ENCODE data around the gene TMEM184B. TPM values are rescaled to one million over a fixed set of nuclear protein-coding genes. Genes with fewer than 3 reads are reported as not detected.

Gene TMEM184B
- total and polyA plus RNA-seq, 10 donors = 5.0 to 105 (median 45.1) TPM

GRCh38 chr22:38172832-38173640 lies 99.8 kb downstream of the TMEM184B start:
- Histone ChIP-seq H3K36me3 (peaks cover 0 to 16% (median 4%) of the 10 kb centered on the region in 6 donors), H3K4me3 (no peak overlapping the region), H3K4me1 (peaks cover 19 to 58% (median 47%) of the 10 kb centered on the region in 6 donors), H3K27ac (peak overlapping the region in 4 of 8 donors; percentile 19 to 47 (median 38)), H3K9me3 (no peaks in the 10 kb centered on the region), H3K27me3 (replicated peaks in 1 of 7) (no peaks in the 10 kb centered on the region)
- TF ChIP-seq POLR2A (IDR thresholded peaks at IDR 0.05) = no peak
- no peak for TF ChIP-seq CTCF (IDR thresholded peaks at IDR 0.05 in 8 of 11, conservative IDR thresholded peaks at IDR 0.05 in 3 of 11)
- peak; percentile 80 to 94 (median 91) for TF ChIP-seq POLR2AphosphoS5 (IDR thresholded peaks at IDR 0.05)
- peak; percentile 84 for DNase-seq
- WGBS, 5 donors = 37 to 49% (median 43%) methylated on average over 13 to 16 of the region's 16 CpGs
- intact Hi-C loops (cut with DNase I; ENCODE audit: low total_unique reads) = no loop called here

GRCh38 chr22:38171927-38172831 lies 100.6 kb downstream of the TMEM184B start:
- 71 to 79% (median 77%) methylated on average over 16 of the region's 16 CpGs for WGBS, 5 donors
- no peaks in the 10 kb centered on the region for H3K9me3 ChIP-seq
- peaks cover 18 to 49% (median 42%) of the 10 kb centered on the region in 6 donors for H3K4me1 ChIP-seq
- H3K36me3 ChIP-seq = peaks cover 0 to 25% (median 8%) of the 10 kb centered on the region in 6 donors
- H3K27me3 ChIP-seq (replicated peaks in 1 of 7) = no peaks in the 10 kb centered on the region
- TF ChIP-seq POLR2AphosphoS5 (IDR thresholded peaks at IDR 0.05) (no peak), POLR2A (IDR thresholded peaks at IDR 0.05) (no peak)
- intact Hi-C loops (cut with DNase I; ENCODE audit: low total_unique reads) = no loop called here
- no peak for DNase-seq
- no peak overlapping the region for H3K4me3 ChIP-seq
- H3K27ac ChIP-seq = peak overlapping the region in 4 of 8 donors; percentile 19 to 47 (median 38)

GRCh38 chr22:38170469-38170868 lies 102.3 kb downstream of the TMEM184B start:
- DNase-seq = no peak
- Histone ChIP-seq H3K4me1 (peaks cover 2 to 42% (median 25%) of the 10 kb centered on the region in 6 donors), H3K4me3 (no peak overlapping the region), H3K9me3 (no peaks in the 10 kb centered on the region), H3K36me3 (peaks cover 0 to 37% (median 8%) of the 10 kb centered on the region in 6 donors), H3K27me3 (replicated peaks in 1 of 7) (no peaks in the 10 kb centered on the region), H3K27ac (no peak overlapping the region)
- WGBS, 5 donors = 92 to 100% (median 99%) methylated on average over 5 of the region's 5 CpGs
- TF ChIP-seq CTCF (IDR thresholded peaks at IDR 0.05 in 8 of 11, conservative IDR thresholded peaks at IDR 0.05 in 3 of 11) = no peak
- no peak for TF ChIP-seq POLR2AphosphoS5 (IDR thresholded peaks at IDR 0.05)
- TF ChIP-seq POLR2A (IDR thresholded peaks at IDR 0.05) = no peak
- intact Hi-C loops (cut with DNase I; ENCODE audit: low total_unique reads) = no loop called here

Small RNA genes lying within 50 kb of the gene (small RNA-seq; reads per million reads assigned to genes)
- gene RF00017 (0 reads per million in 4 donors), gene RN7SL704P (0 reads per million in 4 donors)

Other genes with a start within 250 kb of the TMEM184B start
- gene PICK1, start 215.6 kb downstream of the TMEM184B start, total RNA-seq = 10 to 100 TPM; 14.9 to 34.2 (median 31.9) TPM
- gene PICK1, start 215.6 kb downstream of the TMEM184B start, polyA plus RNA-seq = 10 to 100 TPM; 16.4 to 29.3 (median 20.3) TPM
- gene SLC16A8, start 188.8 kb downstream of the TMEM184B start, total RNA-seq = under 1 TPM in 3 of 7 donors, not detected in 4; 0.30 to 0.77 (median 0.60) TPM
- 1 to 10 TPM in 1 of 3 donors, under 1 TPM in 2; 0.22 to 1.2 (median 0.97) TPM for gene SLC16A8, start 188.8 kb downstream of the TMEM184B start, polyA plus RNA-seq
- 1 to 10 TPM in 3 of 7 donors, under 1 TPM in 4; 0.37 to 3.0 (median 0.92) TPM for gene BAIAP2L2, start 162.3 kb downstream of the TMEM184B start, total RNA-seq
- gene BAIAP2L2, start 162.3 kb downstream of the TMEM184B start, polyA plus RNA-seq = 1 to 10 TPM in 1 of 3 donors, under 1 TPM in 2; 0.77 to 1.9 (median 0.90) TPM
- 10 to 100 TPM; 33.8 to 60.9 (median 56.4) TPM for gene PLA2G6, start 91.2 kb downstream of the TMEM184B start, total RNA-seq
- gene PLA2G6, start 91.2 kb downstream of the TMEM184B start, polyA plus RNA-seq = 10 to 100 TPM; 18.1 to 39.6 (median 27.0) TPM
- gene MAFF, start 71.0 kb downstream of the TMEM184B start, total RNA-seq = 10 to 100 TPM in 3 of 7 donors, 1 to 10 TPM in 4; 6.7 to 32.4 (median 9.0) TPM
- 10 to 100 TPM in 1 of 3 donors, 1 to 10 TPM in 2; 2.1 to 11.5 (median 3.7) TPM for gene MAFF, start 71.0 kb downstream of the TMEM184B start, polyA plus RNA-seq
- gene CSNK1E, start 44.4 kb upstream of the TMEM184B start, total RNA-seq = 100 to 1,000 TPM in 5 of 7 donors, 10 to 100 TPM in 2; 59.0 to 157 (median 110) TPM
- 10 to 100 TPM; 32.8 to 73.9 (median 49.0) TPM for gene CSNK1E, start 44.4 kb upstream of the TMEM184B start, polyA plus RNA-seq
- gene KCNJ4, start 182.2 kb upstream of the TMEM184B start, total RNA-seq = not detected
- gene KCNJ4, start 182.2 kb upstream of the TMEM184B start, polyA plus RNA-seq = not detected
- gene KDELR3, start 195.1 kb upstream of the TMEM184B start, total RNA-seq = 1 to 10 TPM; 1.5 to 4.9 (median 3.1) TPM
- 1 to 10 TPM in 2 of 3 donors, under 1 TPM in 1; 1.00 to 3.1 (median 1.2) TPM for gene KDELR3, start 195.1 kb upstream of the TMEM184B start, polyA plus RNA-seq
- gene DDX17, start 233.3 kb upstream of the TMEM184B start, total RNA-seq = 100 to 1,000 TPM; 579 to 818 (median 658) TPM
- gene DDX17, start 233.3 kb upstream of the TMEM184B start, polyA plus RNA-seq = 100 to 1,000 TPM; 150 to 224 (median 204) TPM

All from spleen (tissue), 11 donors.